ENCODE data around the gene ANKRD29.

The ANKRD29 gene, protein sequence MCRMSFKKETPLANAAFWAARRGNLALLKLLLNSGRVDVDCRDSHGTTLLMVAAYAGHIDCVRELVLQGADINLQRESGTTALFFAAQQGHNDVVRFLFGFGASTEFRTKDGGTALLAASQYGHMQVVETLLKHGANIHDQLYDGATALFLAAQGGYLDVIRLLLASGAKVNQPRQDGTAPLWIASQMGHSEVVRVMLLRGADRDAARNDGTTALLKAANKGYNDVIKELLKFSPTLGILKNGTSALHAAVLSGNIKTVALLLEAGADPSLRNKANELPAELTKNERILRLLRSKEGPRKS

GRCh38 chr18:23662309-23663263 lies at the start of gene ANKRD29:
Gene ANKRD29, minus strand, starts transcription at chr18:23662911. Its CDS starts 181 bp downstream, at chr18:23662730.
- H3K4me3 ChIP-seq (ENCODE audit: low read depth, low read length) = peak within 1 kb of the TSS; percentile 41
- DNase-seq (ENCODE audit: low read depth) = no peak

DNA sequence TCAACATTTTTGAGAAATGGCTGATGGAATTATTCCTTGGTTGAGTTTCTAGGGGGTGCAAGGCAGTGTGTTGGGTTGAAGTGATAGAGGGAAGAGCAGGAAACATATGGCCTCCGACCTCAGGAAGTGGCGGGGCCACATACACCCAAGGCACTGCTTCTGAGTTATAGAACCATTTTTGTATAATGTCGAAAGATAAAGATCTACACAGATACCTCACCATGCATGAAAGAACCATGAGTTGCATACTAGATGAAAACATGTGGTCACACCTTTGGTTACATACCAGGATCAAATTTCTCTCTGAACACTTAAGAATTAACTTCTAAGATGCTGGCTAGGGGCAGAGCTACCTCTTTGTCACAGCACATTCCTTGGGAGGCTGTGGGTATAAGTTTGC lies 49.7 kb upstream of the ANKRD29 start:
- no peak for DNase-seq (ENCODE audit: low read depth)
- no peak overlapping the region for H3K4me3 ChIP-seq (ENCODE audit: low read depth, low read length)

DNA sequence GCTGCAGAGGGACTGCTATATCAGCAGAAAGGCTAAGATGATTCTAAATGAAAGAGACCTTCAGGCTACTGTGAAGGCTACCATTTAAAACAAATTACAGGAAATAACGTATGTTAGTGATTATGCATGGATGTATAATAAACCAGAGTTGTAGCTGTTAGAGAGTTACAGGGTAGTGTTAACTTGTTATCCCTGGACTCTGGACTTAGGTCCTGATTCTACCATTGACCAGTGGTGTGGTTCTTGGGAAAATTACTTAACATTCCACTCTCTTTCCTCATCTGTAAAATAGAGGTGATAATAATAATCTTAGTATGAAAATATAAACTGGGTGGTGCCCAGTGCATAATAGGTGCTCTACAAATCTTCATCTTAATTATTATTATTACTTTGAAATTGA lies 48.7 kb upstream of the ANKRD29 start:
- H3K4me3 ChIP-seq (ENCODE audit: low read depth, low read length) = no peak overlapping the region
- no peak for DNase-seq (ENCODE audit: low read depth)

GRCh38 chr18:23710946-23711345 lies 48.2 kb upstream of the ANKRD29 start:
- DNase-seq (ENCODE audit: low read depth) = no peak
- no peak overlapping the region for H3K4me3 ChIP-seq (ENCODE audit: low read depth, low read length)

GRCh38 chr18:23710068-23710527 lies 47.4 kb upstream of the ANKRD29 start:
- no peak for DNase-seq (ENCODE audit: low read depth)

GRCh38 chr18:23706971-23707640 lies 44.4 kb upstream of the ANKRD29 start:
- DNase-seq (ENCODE audit: low read depth) = no peak
- H3K4me3 ChIP-seq (ENCODE audit: low read depth, low read length) = no peak overlapping the region

More at GRCh38 chr18:23710068-23710527, 47.4 kb upstream of the ANKRD29 start:
- no peak overlapping the region for H3K4me3 ChIP-seq (ENCODE audit: low read depth, low read length)

DNA sequence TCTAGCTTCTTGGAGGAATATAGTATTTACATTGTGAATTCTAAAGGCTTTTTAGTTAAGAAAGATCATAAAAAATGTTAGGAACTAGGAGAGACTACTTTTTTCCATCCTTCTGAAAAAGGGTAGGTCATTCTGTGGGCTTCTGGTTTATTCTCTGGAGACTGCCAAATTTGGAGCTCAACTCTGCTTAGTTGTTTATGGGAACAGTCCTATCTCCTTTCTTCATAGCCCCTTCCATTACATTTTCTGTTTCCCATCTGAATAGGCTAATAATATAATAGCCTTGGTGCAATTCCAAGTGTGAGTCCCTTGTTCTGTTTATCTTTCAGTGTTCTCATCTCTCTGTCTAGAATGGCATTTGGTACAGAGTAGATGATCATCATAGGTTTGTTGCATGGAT lies 42.1 kb upstream of the ANKRD29 start:
- no peak for DNase-seq (ENCODE audit: low read depth)
- H3K4me3 ChIP-seq (ENCODE audit: low read depth, low read length) = no peak overlapping the region

- no peak overlapping the region for H3K4me3 ChIP-seq (ENCODE audit: low read depth, low read length)
- no peak for DNase-seq (ENCODE audit: low read depth)
Observed at GRCh38 chr18:23703987-23704384, 41.3 kb upstream of the ANKRD29 start.

DNA sequence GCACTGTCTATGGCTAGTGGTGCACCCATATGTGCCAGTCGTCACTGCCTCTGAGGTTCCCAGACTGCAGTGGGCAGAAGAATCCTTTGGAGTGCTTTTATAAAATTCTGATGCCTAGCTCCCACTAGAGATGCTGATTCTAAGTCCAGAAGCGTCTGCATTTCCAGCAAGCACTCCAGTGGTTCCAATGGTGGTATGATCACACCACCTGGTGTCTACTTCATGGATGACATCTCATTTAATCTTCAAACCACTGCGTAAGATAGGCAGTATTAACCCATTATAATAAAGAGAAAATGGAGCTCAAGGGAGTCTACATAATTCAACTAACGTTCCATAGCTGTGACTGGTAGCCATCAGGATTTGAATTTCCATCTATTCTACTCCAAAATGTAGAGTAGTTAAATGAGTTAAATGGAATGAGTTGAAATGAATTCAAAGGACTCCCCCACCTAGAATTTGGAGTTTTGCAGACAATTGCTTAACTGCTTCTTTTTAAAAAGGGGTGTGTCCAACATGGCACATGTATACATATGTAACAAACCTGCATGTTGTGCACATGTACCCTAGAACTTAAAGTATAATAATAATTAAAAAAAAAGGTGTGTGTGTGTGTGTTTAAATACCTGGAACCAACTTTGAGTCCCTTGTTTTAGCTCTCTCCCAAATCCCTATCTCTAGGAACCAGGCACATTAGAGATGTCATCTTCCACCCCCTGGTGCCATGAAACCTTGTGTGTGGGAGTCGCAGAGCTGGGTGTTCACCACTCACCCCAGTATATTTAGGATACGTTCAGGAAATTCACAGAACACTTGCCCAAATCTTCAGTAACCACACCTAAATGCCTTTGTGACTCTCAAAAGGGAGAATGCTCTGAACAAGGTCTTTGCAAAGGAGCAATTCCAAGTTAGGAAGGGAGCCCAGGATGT lies 40.6 kb upstream of the ANKRD29 start:
- no peak overlapping the region for H3K4me3 ChIP-seq (ENCODE audit: low read depth, low read length)
- peak; percentile 44 for DNase-seq (ENCODE audit: low read depth)

DNA sequence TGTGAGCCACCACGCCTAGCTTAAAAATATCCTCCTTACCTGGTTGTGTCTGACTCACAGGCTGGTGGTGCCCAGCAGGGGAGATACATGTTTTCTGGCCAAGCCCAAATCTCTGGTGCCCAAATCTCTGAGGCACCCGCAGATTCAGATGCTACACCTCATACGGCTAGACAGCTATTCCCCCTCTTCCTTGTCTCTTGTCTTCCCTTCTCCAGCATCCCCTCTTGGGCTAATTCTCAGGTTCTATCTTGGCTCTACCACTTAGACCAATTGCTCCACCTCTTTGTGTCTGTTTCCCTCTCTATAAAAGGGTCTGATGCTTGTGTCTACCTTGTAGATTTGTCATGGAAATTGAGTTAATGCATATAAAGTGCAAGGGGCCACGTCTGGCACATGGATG lies 39.9 kb upstream of the ANKRD29 start:
- no peak for DNase-seq (ENCODE audit: low read depth)
- no peak overlapping the region for H3K4me3 ChIP-seq (ENCODE audit: low read depth, low read length)

GRCh38 chr18:23701544-23702064 lies 38.9 kb upstream of the ANKRD29 start:
- DNase-seq (ENCODE audit: low read depth) = no peak
- H3K4me3 ChIP-seq (ENCODE audit: low read depth, low read length) = no peak overlapping the region

- no peak overlapping the region for H3K4me3 ChIP-seq (ENCODE audit: low read depth, low read length)
- DNase-seq (ENCODE audit: low read depth) = no peak
Observed at GRCh38 chr18:23701017-23701416, 38.3 kb upstream of the ANKRD29 start.

- no peak for DNase-seq (ENCODE audit: low read depth)
Observed at GRCh38 chr18:23694637-23695430, 32.1 kb upstream of the ANKRD29 start.

GRCh38 chr18:23693846-23694245 lies 31.1 kb upstream of the ANKRD29 start:
- DNase-seq (ENCODE audit: low read depth) = no peak

More at GRCh38 chr18:23694637-23695430, 32.1 kb upstream of the ANKRD29 start:
- no peak overlapping the region for H3K4me3 ChIP-seq (ENCODE audit: low read depth, low read length)

DNA sequence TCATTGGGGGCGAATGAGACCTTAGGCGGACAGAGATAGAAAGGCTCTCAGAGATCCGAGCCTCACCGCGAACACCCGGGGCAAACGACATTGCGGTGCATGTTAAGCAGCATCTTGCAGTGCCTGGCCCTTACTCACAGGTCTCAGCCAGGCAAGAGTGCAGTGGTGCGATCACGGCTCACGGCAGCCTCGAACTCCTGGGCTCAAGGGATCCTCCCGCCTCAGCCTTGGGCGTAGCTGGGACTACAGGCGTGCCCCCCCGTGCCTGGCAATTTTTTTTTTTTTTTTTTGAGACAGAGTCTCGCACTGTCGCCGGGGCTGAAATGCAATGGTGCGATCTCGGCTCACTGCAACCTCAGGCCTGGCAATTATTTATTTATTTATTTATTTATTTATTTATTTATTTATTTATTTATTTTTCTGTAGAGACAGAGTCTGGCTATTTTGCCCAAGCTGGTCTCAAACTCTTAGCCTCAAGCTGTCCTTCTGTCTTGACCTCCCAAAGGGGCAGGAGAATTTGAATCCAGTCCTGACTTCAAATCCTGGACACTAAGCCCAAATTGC lies 27.9 kb upstream of the ANKRD29 start:
- DNase-seq (ENCODE audit: low read depth) = no peak
- H3K4me3 ChIP-seq (ENCODE audit: low read depth, low read length) = no peak overlapping the region

More at GRCh38 chr18:23693846-23694245, 31.1 kb upstream of the ANKRD29 start:
- no peak overlapping the region for H3K4me3 ChIP-seq (ENCODE audit: low read depth, low read length)

DNA sequence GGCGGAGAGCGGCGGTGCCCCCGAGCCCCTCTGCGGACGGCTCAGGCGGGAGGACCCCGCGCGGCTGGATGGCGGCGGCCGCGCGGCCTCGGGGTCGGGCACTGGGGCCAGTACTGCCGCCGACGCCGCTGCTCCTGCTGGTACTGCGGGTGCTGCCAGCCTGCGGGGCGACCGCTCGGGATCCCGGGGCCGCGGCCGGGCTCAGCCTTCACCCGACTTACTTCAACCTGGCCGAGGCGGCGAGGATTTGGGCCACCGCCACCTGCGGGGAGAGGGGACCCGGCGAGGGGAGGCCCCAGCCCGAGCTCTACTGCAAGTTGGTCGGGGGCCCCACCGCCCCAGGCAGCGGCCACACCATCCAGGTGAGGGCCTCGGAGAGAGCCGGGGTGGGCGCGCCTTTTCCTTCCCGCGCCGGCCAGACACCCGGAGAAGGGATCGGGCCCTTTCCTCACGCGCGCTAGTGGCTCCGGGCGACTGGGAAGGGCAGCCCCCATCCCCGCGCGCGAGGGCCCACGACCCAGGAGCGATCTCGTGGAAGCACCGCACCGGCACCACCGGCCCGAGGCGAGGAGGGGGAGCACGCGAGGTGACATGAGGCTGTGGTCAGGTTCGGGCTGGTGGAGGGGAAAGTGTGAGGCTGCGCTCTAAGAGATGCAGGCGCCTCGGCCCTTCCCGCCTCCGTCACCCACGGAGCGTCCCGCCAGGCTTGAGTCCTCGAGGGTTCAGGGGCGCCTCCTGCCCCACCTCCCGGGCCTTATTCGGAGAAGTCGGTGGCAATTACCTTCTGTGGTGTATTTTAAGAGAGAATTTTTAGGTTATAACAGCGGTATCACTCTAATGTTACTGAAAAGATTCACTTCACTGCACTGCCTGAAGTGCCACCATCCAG lies 27.1 kb upstream of the ANKRD29 start:
- H3K4me3 ChIP-seq (ENCODE audit: low read depth, low read length) = peak overlapping the region; percentile 47
- no peak for DNase-seq (ENCODE audit: low read depth)

All from skeletal muscle cell (primary cell).